Measurements from ENCODE around the gene SLC1A4. TPM values are rescaled to one million over a fixed set of nuclear protein-coding genes. Genes with fewer than 3 reads are reported as not detected.
A peak's percentile ranks its signal among the peaks of the same experiment; 100 is the strongest.

The SLC1A4 gene
- total RNA-seq: 10 to 100 TPM in 1 of 4 donors, 1 to 10 TPM in 3; 2.7 to 12.4 (median 3.4) TPM

- Histone ChIP-seq H3K27me3 (no peaks in the 10 kb centered on the region), H3K4me3 (peak within 1 kb of the TSS; percentile 72 to 91 (median 78)), H3K36me3 (no peaks in the 10 kb centered on the region), H3K4me1 (peaks cover 0 to 23% (median 5%) of the 10 kb centered on the region in 4 donors), H3K9me3 (no peaks in the 10 kb centered on the region), H3K27ac (peak within 1 kb of the TSS; percentile 83 to 97 (median 89))
- peak; percentile 85 to 93 (median 89) for DNase-seq
- TF ChIP-seq, protein P1, sequence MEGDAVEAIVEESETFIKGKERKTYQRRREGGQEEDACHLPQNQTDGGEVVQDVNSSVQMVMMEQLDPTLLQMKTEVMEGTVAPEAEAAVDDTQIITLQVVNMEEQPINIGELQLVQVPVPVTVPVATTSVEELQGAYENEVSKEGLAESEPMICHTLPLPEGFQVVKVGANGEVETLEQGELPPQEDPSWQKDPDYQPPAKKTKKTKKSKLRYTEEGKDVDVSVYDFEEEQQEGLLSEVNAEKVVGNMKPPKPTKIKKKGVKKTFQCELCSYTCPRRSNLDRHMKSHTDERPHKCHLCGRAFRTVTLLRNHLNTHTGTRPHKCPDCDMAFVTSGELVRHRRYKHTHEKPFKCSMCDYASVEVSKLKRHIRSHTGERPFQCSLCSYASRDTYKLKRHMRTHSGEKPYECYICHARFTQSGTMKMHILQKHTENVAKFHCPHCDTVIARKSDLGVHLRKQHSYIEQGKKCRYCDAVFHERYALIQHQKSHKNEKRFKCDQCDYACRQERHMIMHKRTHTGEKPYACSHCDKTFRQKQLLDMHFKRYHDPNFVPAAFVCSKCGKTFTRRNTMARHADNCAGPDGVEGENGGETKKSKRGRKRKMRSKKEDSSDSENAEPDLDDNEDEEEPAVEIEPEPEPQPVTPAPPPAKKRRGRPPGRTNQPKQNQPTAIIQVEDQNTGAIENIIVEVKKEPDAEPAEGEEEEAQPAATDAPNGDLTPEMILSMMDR (IDR thresholded peaks at IDR 0.05): no peak
- peak; percentile 15 to 43 for TF ChIP-seq POLR2A (IDR thresholded peaks at IDR 0.05)
Observed at GRCh38 chr2:64989126-64989981, at the start of gene SLC1A4. SLC1A4 (plus strand) TSS chr2:64989399; CDS start chr2:64989644, 245 bp downstream.

- no peak for DNase-seq
- TF ChIP-seq, protein P1 (IDR thresholded peaks at IDR 0.05): no peak
- no peak for TF ChIP-seq POLR2A (IDR thresholded peaks at IDR 0.05)
- Histone ChIP-seq H3K4me3 (no peak overlapping the region), H3K9me3 (no peaks in the 10 kb centered on the region), H3K27ac (no peak overlapping the region), H3K4me1 (peaks cover 0 to 13% (median 4%) of the 10 kb centered on the region in 4 donors), H3K36me3 (no peaks in the 10 kb centered on the region), H3K27me3 (no peaks in the 10 kb centered on the region)
Observed at GRCh38 chr2:64941143-64941542, 48.1 kb upstream of the SLC1A4 start.

- no peaks in the 10 kb centered on the region for H3K9me3 ChIP-seq
- no peak overlapping the region for H3K4me3 ChIP-seq
- no peaks in the 10 kb centered on the region for H3K27me3 ChIP-seq
- no peak overlapping the region for H3K27ac ChIP-seq
- no peak for DNase-seq
- no peak for TF ChIP-seq POLR2A (IDR thresholded peaks at IDR 0.05)
- no peaks in the 10 kb centered on the region for H3K36me3 ChIP-seq
- H3K4me1 ChIP-seq: peaks cover 0 to 19% (median 7%) of the 10 kb centered on the region in 4 donors
Observed at GRCh38 chr2:64941801-64942200, 47.4 kb upstream of the SLC1A4 start.

- Histone ChIP-seq H3K4me3 (no peak overlapping the region), H3K27ac (no peak overlapping the region), H3K4me1 (peaks cover 0 to 19% (median 4%) of the 10 kb centered on the region in 4 donors), H3K36me3 (no peaks in the 10 kb centered on the region), H3K27me3 (no peaks in the 10 kb centered on the region), H3K9me3 (no peaks in the 10 kb centered on the region)
- DNase-seq: no peak
- no peak for TF ChIP-seq POLR2A (IDR thresholded peaks at IDR 0.05)
- TF ChIP-seq, protein P1 (IDR thresholded peaks at IDR 0.05): no peak
Observed at GRCh38 chr2:64942693-64943092, 46.5 kb upstream of the SLC1A4 start.

DNA sequence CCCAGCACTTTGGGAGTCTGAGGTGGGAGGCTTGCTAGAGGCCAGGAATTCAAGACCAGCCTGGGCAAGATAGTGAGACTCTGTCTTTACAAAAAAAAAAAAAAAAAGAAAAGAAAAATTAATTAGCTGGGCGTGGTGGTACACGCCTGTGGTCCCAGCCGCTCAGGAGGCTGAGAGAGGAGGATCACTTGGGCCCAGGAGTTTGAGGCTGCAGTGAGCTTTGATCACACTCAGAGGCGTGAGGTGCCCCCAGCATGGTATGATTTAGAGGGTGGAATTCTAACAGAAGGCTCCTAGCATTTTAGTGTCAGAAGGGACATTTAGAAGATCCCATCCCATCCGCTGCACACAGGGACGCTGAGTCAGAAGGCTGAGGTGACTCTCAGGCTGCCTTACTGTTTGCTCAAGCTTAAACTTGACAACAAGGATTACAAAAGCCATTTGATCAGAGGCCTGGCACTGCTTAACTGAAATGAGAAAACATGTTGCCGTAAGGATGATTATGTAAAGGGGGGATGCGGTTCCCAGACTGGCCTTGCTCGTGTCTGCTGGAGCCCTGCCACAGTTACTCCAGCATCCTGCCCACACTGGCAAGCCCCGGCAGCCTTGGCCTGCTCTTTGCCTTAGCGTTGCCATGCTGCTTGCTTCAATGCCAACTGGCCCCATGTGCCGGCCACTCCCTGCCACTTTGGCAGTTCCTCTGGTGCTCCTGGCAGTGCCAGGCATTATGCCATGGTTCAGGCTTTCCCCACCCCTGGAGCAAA, 45.6 kb upstream of the SLC1A4 start:
- H3K36me3 ChIP-seq: no peaks in the 10 kb centered on the region
- no peaks in the 10 kb centered on the region for H3K27me3 ChIP-seq
- TF ChIP-seq POLR2A (IDR thresholded peaks at IDR 0.05): no peak
- TF ChIP-seq, protein P1 (IDR thresholded peaks at IDR 0.05): no peak
- H3K27ac ChIP-seq: no peak overlapping the region
- DNase-seq: no peak
- peaks cover 0 to 15% (median 2%) of the 10 kb centered on the region in 4 donors for H3K4me1 ChIP-seq
- no peaks in the 10 kb centered on the region for H3K9me3 ChIP-seq
- H3K4me3 ChIP-seq: no peak overlapping the region

DNA sequence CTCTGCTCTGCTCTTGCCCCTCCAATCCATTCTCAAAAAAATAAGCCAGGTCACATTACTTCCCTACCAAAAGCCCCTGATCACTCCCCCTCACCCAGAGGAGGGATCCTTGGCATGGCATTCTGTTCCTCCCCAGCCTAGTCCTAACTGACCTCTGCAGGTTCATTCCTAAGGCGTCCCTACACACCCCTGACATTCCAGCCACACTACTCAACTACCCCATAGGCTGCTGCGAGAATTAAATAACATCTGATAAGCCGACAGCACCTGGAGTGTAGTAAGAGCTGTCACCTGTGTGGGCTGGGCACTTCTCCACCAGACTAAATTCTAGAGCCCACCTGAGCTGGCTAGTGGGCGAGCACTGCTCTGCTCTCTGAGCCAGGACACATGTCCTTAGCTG, 44.7 kb upstream of the SLC1A4 start:
- Histone ChIP-seq H3K4me3 (no peak overlapping the region), H3K9me3 (no peaks in the 10 kb centered on the region), H3K36me3 (no peaks in the 10 kb centered on the region), H3K27me3 (no peaks in the 10 kb centered on the region), H3K27ac (no peak overlapping the region), H3K4me1 (peaks cover 0 to 10% (median 2%) of the 10 kb centered on the region in 4 donors)
- TF ChIP-seq, protein P1 (IDR thresholded peaks at IDR 0.05): no peak
- TF ChIP-seq POLR2A (IDR thresholded peaks at IDR 0.05): no peak
- no peak for DNase-seq
